Common myeloid progenitor, CD34-positive (primary cell): Measurements from ENCODE around the gene SLC12A6.
A peak's percentile ranks its signal among the peaks of the same experiment; 100 is the strongest.

Experiments
- CTCF ChIA-PET: fragments of 350-600 bp; sonication (Branson Sonifier 250); formaldehyde crosslinking; loops from one replicate; lab custom pipeline; 2021; ENCODE audit warnings: antibody characterized with exemption; lab: Charles Lee
- POLR2A ChIA-PET: fragments of 350-600 bp; sonication (Branson Sonifier 250); formaldehyde crosslinking; loops from one replicate; lab custom pipeline; 2021; ENCODE audit warnings: antibody characterized with exemption; lab: Charles Lee
- DNase-seq, 3 donors: peaks; one replicate each; pipeline versions ENCODE4 v3.0.0 to v3.0.0-alpha.2; 2013
- H3K27ac ChIP-seq, 2 experiments: 1 replicate in 1 of 2; 2 replicates in 1 of 2; pipeline ENCODE4 v1.7.0; 2013; ENCODE audit warnings: inconsistent platforms in 2 of 2, low read length in 2 of 2, mild to moderate bottlenecking in 2 of 2, low read depth in 1 of 2, moderate library complexity in 1 of 2; ENCODE audit not compliant: severe bottlenecking in 2 of 2, insufficient read depth in 1 of 2, poor library complexity in 1 of 2
- H3K27me3 ChIP-seq, 5 experiments: replicated peaks in 2 of 5; 1 replicate in 3 of 5; 2 replicates in 2 of 5; pipeline versions ENCODE4 v1.6.1 to v1.7.0; 2013; ENCODE audit warnings: low read length in 4 of 5, mild to moderate bottlenecking in 2 of 5, moderate library complexity in 2 of 5, inconsistent platforms in 1 of 5; ENCODE audit not compliant: insufficient read depth in 5 of 5, control insufficient read depth in 4 of 5
- H3K36me3 ChIP-seq, 4 experiments: 1 replicate in 2 of 4; 2 replicates in 2 of 4; pipeline versions ENCODE4 v1.6.1 to v1.7.0; 2013; ENCODE audit warnings: low read length in 3 of 4, control low read depth in 1 of 4, mild to moderate bottlenecking in 1 of 4; ENCODE audit not compliant: control insufficient read depth in 4 of 4, insufficient read depth in 4 of 4
- H3K4me1 ChIP-seq, 4 experiments: 1 replicate in 3 of 4; 2 replicates in 1 of 4; pipeline versions ENCODE4 v1.6.1 to v1.7.1; 2013; ENCODE audit warnings: low read length in 3 of 4, mild to moderate bottlenecking in 3 of 4, control low read depth in 1 of 4, inconsistent platforms in 1 of 4, moderate library complexity in 1 of 4; ENCODE audit not compliant: control insufficient read depth in 4 of 4, insufficient read depth in 4 of 4; ENCODE audit errors: control extremely low read depth in 1 of 4
- H3K4me3 ChIP-seq, 7 experiments: 1 replicate in 4 of 7; 2 replicates in 3 of 7; pipeline versions ENCODE4 v1.5.1 to v1.7.0; 2013; ENCODE audit warnings: mild to moderate bottlenecking in 7 of 7, low read length in 6 of 7, moderate library complexity in 6 of 7, inconsistent platforms in 2 of 7, low read depth in 2 of 7, control low read depth in 1 of 7; ENCODE audit not compliant: insufficient read depth in 4 of 7, control insufficient read depth in 1 of 7; ENCODE audit errors: extremely low read depth in 1 of 7
- H3K9me3 ChIP-seq, 5 experiments: 1 replicate in 4 of 5; 2 replicates in 1 of 5; pipeline versions ENCODE4 v1.6.1 to v1.7.1; 2013; ENCODE audit warnings: low read length in 4 of 5, mild to moderate bottlenecking in 2 of 5, inconsistent platforms in 1 of 5, low read depth in 1 of 5, moderate library complexity in 1 of 5; ENCODE audit not compliant: control insufficient read depth in 4 of 5, insufficient read depth in 2 of 5; ENCODE audit errors: control extremely low read depth in 1 of 5
- WGBS: methylation state at CpG from one replicate; pipeline ENCODE4 v1.1.5; 2013; ENCODE audit not compliant: insufficient coverage; 5-methylcytosine and 5-hydroxymethylcytosine counted together

SLC12A6 gene

GRCh38 chr15:34339946-34340345 lies 2.4 kb upstream of the SLC12A6 start:
- H3K36me3 ChIP-seq: peaks cover 0 to 21% (median 7%) of the 10 kb centered on the region in 4 experiments
- WGBS: 100% methylated on average over 3 of the region's 3 CpGs
- ChIA-PET POLR2A (interaction anchor here (0.7 kb wide), 1 partner anchor 27 kb away, joined by 3 read pairs; the partner anchor contains the start of gene LPCAT4), CTCF (interaction anchor here (1.4 to 1.6 kb wide), 2 partner anchors 13 to 27 kb away, joined by 3 to 4 read pairs; partner anchors contain the start of gene LPCAT4)
- H3K4me1 ChIP-seq: peaks cover 12 to 41% (median 27%) of the 10 kb centered on the region in 4 experiments
- DNase-seq: no peak
- no peaks in the 10 kb centered on the region for H3K27me3 ChIP-seq
- no peak overlapping the region for H3K4me3 ChIP-seq
- H3K9me3 ChIP-seq: no peaks in the 10 kb centered on the region
- no peak overlapping the region for H3K27ac ChIP-seq

- Histone ChIP-seq H3K27ac (peak overlapping the region in 1 of 2 experiments; percentile 95), H3K36me3 (peaks cover 0 to 21% (median 7%) of the 10 kb centered on the region in 4 experiments), H3K4me3 (peak overlapping the region in 6 of 7 experiments; percentile 58 to 96 (median 83)), H3K4me1 (peaks cover 26 to 57% (median 40%) of the 10 kb centered on the region in 4 experiments), H3K27me3 (no peaks in the 10 kb centered on the region), H3K9me3 (no peaks in the 10 kb centered on the region)
- CTCF ChIA-PET: interaction anchor here (1.0 to 1.6 kb wide), 3 partner anchors 29 to 88 kb away, joined by 3 read pairs; partner anchors contain the start of gene LPCAT4
- POLR2A ChIA-PET: interaction anchor here (0.6 to 1.5 kb wide), 5 partner anchors 9 to 237 kb away, joined by 3 to 6 read pairs (median 4); partner anchors contain the start of genes EMC7 and PGBD4
- no peak for DNase-seq
- WGBS: 82% methylated on average over 11 of the region's 16 CpGs
Observed at GRCh38 chr15:34338347-34338746, 766 bp upstream of the SLC12A6 start.

- Histone ChIP-seq H3K36me3 (peaks cover 0 to 21% (median 7%) of the 10 kb centered on the region in 4 experiments), H3K4me3 (peak overlapping the region; percentile 74 to 96 (median 84)), H3K27ac (peak overlapping the region; percentile 85 to 95), H3K27me3 (no peaks in the 10 kb centered on the region), H3K4me1 (peaks cover 34 to 68% (median 51%) of the 10 kb centered on the region in 4 experiments), H3K9me3 (no peaks in the 10 kb centered on the region)
- WGBS: under 1% methylated on average over 24 of the region's 26 CpGs
- POLR2A ChIA-PET: interaction anchor here (0.6 to 1.5 kb wide), 5 partner anchors 8 to 235 kb away, joined by 3 to 6 read pairs (median 4); partner anchors contain the start of genes EMC7 and PGBD4
- CTCF ChIA-PET: interaction anchor here (1.6 to 2.8 kb wide), 3 partner anchors 9 to 95 kb away, joined by 5 to 10 read pairs (median 5); no protein-coding TSS in a partner anchor
- DNase-seq: peak in 1 of 3 donors; percentile 31
Observed at GRCh38 chr15:34336991-34337556, 507 bp downstream of the SLC12A6 start.

GRCh38 chr15:34336231-34336990 lies 1.2 kb downstream of the SLC12A6 start:
- H3K27ac ChIP-seq: peak overlapping the region; percentile 85 to 95
- no peaks in the 10 kb centered on the region for H3K27me3 ChIP-seq
- peak overlapping the region; percentile 74 to 96 (median 84) for H3K4me3 ChIP-seq
- ChIA-PET CTCF (interaction anchor here (1.6 to 2.8 kb wide), 3 partner anchors 8 to 94 kb away, joined by 5 to 10 read pairs (median 5); no protein-coding TSS in a partner anchor), POLR2A (interaction anchor here (0.6 to 0.7 kb wide), 3 partner anchors 9 to 27 kb away, joined by 3 to 4 read pairs (median 4); no protein-coding TSS in a partner anchor)
- DNase-seq: no peak
- no peaks in the 10 kb centered on the region for H3K9me3 ChIP-seq
- H3K4me1 ChIP-seq: peaks cover 40 to 67% (median 51%) of the 10 kb centered on the region in 4 experiments
- WGBS: 88% methylated on average over 12 of the region's 16 CpGs
- peaks cover 0 to 18% (median 5%) of the 10 kb centered on the region in 4 experiments for H3K36me3 ChIP-seq

- 38% methylated on average over 2 of the region's 3 CpGs for WGBS
- peak; percentile 77 to 85 (median 78) for DNase-seq
- H3K9me3 ChIP-seq: no peaks in the 10 kb centered on the region
- H3K4me3 ChIP-seq: peak overlapping the region in 6 of 7 experiments; percentile 74 to 96 (median 83)
- ChIA-PET CTCF (interaction anchor here (1.2 to 2.8 kb wide), 3 partner anchors 7 to 40 kb away, joined by 3 to 10 read pairs (median 5); no protein-coding TSS in a partner anchor), POLR2A (interaction anchor here (0.5 kb wide), 1 partner anchor 50 kb away, joined by 3 read pairs; no protein-coding TSS in a partner anchor)
- peak overlapping the region; percentile 85 to 95 for H3K27ac ChIP-seq
- no peaks in the 10 kb centered on the region for H3K27me3 ChIP-seq
- H3K4me1 ChIP-seq: peaks cover 42 to 68% (median 56%) of the 10 kb centered on the region in 4 experiments
- peaks cover 0 to 15% (median 2%) of the 10 kb centered on the region in 4 experiments for H3K36me3 ChIP-seq
Observed at GRCh38 chr15:34335176-34336032, 2.2 kb downstream of the SLC12A6 start.

- peaks cover 42 to 75% (median 58%) of the 10 kb centered on the region in 4 experiments for H3K4me1 ChIP-seq
- no peaks in the 10 kb centered on the region for H3K9me3 ChIP-seq
- ChIA-PET CTCF (interaction anchor here (1.2 kb wide), 2 partner anchors 39 to 50 kb away, joined by 3 to 4 read pairs; no protein-coding TSS in a partner anchor), POLR2A (no interaction called here)
- peak in 1 of 3 donors; percentile 26 for DNase-seq
- peak overlapping the region in 6 of 7 experiments; percentile 74 to 96 (median 83) for H3K4me3 ChIP-seq
- no CpG with 5 or more reads among the region's 4 CpGs for WGBS
- H3K27me3 ChIP-seq: no peaks in the 10 kb centered on the region
- peak overlapping the region; percentile 85 to 95 for H3K27ac ChIP-seq
- peaks cover 0 to 10% (median 0%) of the 10 kb centered on the region in 4 experiments for H3K36me3 ChIP-seq
Observed at GRCh38 chr15:34334672-34335071, 2.9 kb downstream of the SLC12A6 start.
